Motor neuron (in vitro differentiated cells): ENCODE results near the gene DKC1. TPM values are rescaled to one million over a fixed set of nuclear protein-coding genes. Genes with fewer than 3 reads are reported as not detected.
"Not testable (repeated sequence)": the region's sequence is repeated elsewhere in the genome, so short reads cannot be mapped to it uniquely, and the experiment has no call there.

Experiments
- ATAC-seq, 8 experiments: fragments of 200-7000 bp; cut with Tn5 transposase; replicated peaks in 6 of 8; 2 replicates each; pipeline ENCODE4 v1.8.0; 2021; ENCODE audit warnings: mild to moderate bottlenecking in 8 of 8, moderate library complexity in 8 of 8
- H3K27ac ChIP-seq, 2 donors: fragments of 250-450 bp; sonication (Bioruptor Pico); 2 replicates each; pipeline ENCODE4 v1.9.0; 2021; ENCODE audit warnings: antibody characterized with exemption in 2 of 2, mild to moderate bottlenecking in 2 of 2, moderate library complexity in 1 of 2
- H3K4me1 ChIP-seq, 2 donors: fragments of 250-450 bp; sonication (Bioruptor Pico); replicated peaks in 1 of 2; 2 replicates each; pipeline ENCODE4 v1.6.1; 2021; ENCODE audit warnings: antibody characterized with exemption in 2 of 2, mild to moderate bottlenecking in 2 of 2, moderate library complexity in 1 of 2
- H3K4me3 ChIP-seq, 5 donors: fragments of 250-450 bp; sonication (Bioruptor Pico); 2 replicates each; pipeline ENCODE4 v1.9.0; 2021; ENCODE audit warnings: antibody characterized with exemption in 5 of 5, mild to moderate bottlenecking in 5 of 5, moderate library complexity in 4 of 5
- WGBS, 10 experiments: fragments of 450-650 bp; shearing (Covaris generic); methylation state at CpG; one replicate each; pipeline ENCODE4 v1.0.0; 2022; 5-methylcytosine and 5-hydroxymethylcytosine counted together
- in situ Hi-C, 9 experiments: fragments of 400-800 bp; cut with MboI; loops; one replicate each; pipeline ENCODE4 v1.15.0; 2021; ENCODE audit warnings: low sequenced_read_pairs in 9 of 9, low pct_unique_long_range_greater_than_20kb in 2 of 9; ENCODE audit not compliant: unreplicated experiment in 9 of 9
- total RNA-seq, 8 experiments: library from RNA; unstranded; fragments of 300-600 nt; gene quantifications; 2 replicates each; pipeline versions ENCODE4 v1.2.3 to v1.2.4, GENCODE V29; 2022

The DKC1 gene
- total RNA-seq, 8 experiments from 2014 or later, result 19.0 to 120 (median 36.1) TPM

DNA sequence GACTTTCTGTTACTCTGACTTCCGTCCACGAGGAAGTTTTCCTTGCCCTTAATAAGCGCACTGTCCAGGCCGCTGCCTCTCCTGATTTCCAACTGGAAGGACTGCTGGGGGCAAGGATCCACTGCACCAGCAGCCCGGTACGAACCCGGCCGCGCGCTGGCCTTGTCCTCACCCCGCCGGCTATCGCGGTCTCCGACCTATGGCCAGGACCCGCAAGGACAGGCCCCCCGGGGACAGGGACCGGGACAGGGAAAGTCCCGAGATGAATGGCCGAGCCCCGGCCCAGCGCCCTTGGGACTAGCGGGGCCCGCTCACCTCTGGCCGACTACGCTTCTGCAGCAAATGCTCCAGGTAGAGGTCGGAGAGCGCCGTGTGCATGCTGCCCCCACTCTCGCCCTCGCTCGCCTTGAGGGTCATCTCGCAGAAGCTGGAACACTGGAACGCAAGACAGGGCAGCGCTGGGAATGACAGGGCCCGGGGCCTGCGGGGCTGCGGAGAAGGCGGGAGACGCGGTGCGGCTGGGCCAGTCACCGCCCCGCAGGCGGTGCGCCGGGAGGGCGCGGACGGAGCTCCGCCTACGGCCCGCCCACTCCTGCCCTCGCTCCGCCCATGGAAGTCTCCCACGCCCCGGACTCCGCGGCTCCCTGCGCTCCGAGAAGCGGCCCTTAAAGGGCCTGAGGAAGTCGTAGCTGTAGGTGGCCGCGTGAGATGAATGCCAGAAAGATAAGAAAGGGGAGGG is 42.5 kb downstream of the DKC1 start, which contains the start of gene MPP1:
TSS of gene MPP1 (minus strand) at position 529 of the 739 bp plus-strand sequence. CDS start at position 417, 112 bp downstream.
- 0 to 17% (median 5%) methylated on average over 2 to 10 of the region's 65 CpGs; no CpG with 5 or more reads in 6 of the 10 experiments for WGBS, 10 experiments
- H3K27ac ChIP-seq, result peak within 1 kb of the TSS in 1 of 2 donors; percentile 46
- in situ Hi-C loops, result no loop called here
- peaks cover 0 to 3% of the 10 kb centered on the region in 2 donors for H3K4me1 ChIP-seq
- peak; percentile 95 to 99 (median 98) for ATAC-seq
- peak within 1 kb of the TSS; percentile 45 to 61 (median 54) for H3K4me3 ChIP-seq

DNA sequence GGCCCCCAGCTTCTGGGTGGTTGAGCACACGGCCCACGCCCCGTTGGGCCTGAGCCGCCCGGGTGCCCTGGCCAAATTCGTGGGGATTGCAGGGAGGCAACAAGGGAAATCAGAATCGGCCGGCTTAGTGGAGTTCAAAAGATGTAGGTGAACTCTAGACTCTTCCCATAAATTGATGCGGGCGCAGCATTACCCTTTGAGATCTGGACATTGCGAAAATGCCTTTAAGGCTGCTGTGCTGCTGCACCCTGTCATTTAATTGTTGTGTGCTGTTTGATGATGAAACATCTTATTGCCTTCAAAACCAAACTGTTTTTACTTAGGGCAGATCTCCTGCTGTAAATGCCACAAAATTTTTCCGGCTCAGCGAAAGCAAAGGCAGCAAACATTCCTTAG is 43.0 kb downstream of the DKC1 start:
- peak in 6 of 8 experiments; percentile 6 to 52 (median 38) for ATAC-seq
- in situ Hi-C loops, result no loop called here
- WGBS, 10 experiments, result 0 to 53% (median 25%) methylated on average over 1 to 6 of the region's 13 CpGs; no CpG with 5 or more reads in 7 of the 10 experiments
- Histone ChIP-seq H3K4me1 (peaks cover 0 to 2% of the 10 kb centered on the region in 2 donors), H3K4me3 (peak overlapping the region; percentile 45 to 61 (median 54)), H3K27ac (no peak overlapping the region)

DNA sequence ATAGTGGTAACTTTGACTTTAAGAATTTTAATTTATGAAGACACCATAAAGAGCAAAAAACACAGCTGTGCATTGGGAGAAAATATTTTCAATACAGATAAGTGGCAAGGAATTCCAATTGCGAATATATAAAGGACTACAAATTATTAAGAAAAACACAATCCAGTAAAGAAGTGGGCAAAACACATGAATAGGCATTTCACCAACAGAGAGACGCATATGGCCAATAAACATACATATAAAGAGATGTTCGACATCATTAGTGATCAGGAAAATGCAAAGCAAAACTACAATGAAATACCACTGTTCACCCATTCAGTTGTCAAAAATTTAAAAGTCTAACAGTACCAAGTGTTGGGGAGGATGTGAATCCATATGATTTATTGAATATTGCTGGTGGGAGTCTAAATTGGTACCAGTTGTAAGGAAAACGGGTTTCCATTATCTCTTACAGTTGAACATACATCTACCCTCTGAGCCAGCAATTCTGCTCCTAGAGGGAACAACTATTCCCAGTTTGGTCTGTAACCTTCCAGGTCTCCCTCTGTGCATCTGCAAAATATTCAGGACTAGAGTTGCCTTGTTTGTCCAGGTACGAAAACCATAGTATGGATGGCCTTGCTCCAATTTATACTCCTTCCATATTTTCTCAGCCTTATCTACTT is 44.3 kb downstream of the DKC1 start:
- peaks cover 0 to 2% of the 10 kb centered on the region in 2 donors for H3K4me1 ChIP-seq
- H3K27ac ChIP-seq, result no peak overlapping the region
- 53 to 100% (median 94%) methylated on average over 1 to 4 of the region's 5 CpGs; no CpG with 5 or more reads in 4 of the 10 experiments for WGBS, 10 experiments
- ATAC-seq, result no peak
- no peak overlapping the region for H3K4me3 ChIP-seq
- in situ Hi-C loops, result no loop called here

DNA sequence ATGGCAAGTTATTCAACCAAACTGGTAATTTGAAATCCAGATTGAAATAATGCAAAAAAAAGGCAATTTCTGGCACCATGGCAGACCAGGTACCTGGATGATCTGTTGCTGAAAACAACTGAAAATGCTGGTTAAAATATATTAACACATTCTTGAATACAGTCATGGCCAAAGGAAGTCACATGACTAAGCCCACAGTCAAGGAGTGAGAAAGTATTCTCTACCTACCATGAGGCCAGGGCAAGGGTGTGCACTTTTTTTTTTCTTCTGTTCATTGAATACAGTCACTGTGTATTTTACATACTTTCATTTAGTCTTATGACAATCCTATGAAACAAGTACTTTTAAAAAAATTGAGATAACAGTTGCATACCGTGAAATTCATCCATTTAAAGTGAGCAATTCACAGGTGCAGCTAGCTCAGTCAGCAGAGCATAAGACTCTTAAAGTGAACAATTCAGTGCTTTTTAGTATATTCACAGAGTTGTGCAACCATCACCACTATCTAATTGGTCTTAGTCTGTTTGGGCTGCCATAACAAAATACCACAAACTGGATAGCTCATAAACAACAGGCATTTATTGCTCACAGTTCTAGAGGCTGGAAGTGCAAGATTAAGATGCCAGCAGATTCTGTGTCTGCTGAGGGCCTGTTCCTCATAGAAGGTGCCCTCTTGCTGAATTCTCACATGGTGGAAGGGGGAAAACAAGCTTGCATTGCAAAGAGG is 47.4 kb downstream of the DKC1 start:
- in situ Hi-C loops, result no loop called here
- 25 to 100% (median 86%) methylated on average over 1 of the region's 1 CpG; no CpG with 5 or more reads in 7 of the 10 experiments for WGBS, 10 experiments
- Histone ChIP-seq H3K27ac (no peak overlapping the region), H3K4me3 (no peak overlapping the region), H3K4me1 (peaks cover 0 to 2% of the 10 kb centered on the region in 2 donors)
- peak in 1 of 8 experiments; percentile 52 for ATAC-seq

DNA sequence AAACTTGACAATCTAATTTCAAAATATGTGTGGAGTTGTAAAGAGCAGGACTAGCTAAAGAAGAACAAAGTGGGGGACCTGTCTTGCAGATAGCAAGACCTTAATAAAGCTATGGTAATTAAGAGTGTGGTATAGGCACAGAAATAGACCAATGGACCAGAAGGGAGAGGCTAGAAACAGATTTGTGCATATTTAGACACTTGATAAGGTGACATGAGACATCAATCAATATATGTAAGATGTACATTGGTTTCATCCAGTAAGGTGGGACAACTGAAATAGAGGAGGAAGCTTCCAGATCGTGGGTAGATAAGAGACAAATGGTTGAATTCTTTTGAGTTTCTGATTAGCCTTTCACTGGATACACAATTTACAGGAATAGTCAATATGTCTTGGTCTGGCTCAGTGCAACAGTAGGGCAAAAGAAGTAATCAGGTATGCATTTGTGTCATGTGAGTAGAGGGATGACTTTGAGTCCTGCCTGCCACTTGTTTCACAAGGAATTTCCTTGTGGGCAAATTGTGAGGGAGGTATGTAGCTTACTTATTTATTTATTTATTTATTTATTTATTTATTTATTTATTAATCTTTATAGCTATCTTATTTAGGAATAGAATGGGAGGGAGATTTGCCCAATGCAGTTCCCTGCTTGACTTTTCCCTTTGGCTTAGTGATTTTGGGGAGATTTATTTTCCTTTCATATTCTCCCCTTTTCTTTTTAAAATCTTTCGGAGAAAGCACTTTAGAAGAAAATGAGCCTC is 49.9 kb downstream of the DKC1 start:
- Histone ChIP-seq H3K27ac (no peak overlapping the region), H3K4me3 (no peak overlapping the region), H3K4me1 (no peaks in the 10 kb centered on the region)
- ATAC-seq, result no peak
- in situ Hi-C loops, result no loop called here
- 0 to 100% (median 50%) methylated on average over 1 to 2 of the region's 2 CpGs; no CpG with 5 or more reads in 3 of the 10 experiments for WGBS, 10 experiments

DNA sequence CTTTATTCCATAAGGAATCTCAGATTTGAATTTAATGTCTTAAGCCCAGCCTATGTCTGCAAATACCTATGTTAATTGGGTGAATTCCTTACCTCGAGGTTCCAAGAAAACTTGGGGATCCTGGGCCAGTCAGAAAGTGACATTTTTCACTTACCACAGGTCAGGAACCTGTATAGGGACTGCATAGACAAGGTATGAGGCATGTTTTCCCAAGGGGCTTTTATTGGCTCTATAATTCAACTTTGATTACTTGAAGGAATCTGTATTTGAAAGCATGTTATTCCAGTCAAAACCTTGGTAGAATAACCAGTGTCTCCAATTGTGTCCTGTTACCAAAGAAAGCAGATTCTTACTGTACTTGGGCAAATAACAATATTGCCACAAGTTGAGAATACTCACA is 51.1 kb downstream of the DKC1 start:
- H3K4me3 ChIP-seq, result no peak overlapping the region
- H3K27ac ChIP-seq, result no peak overlapping the region
- in situ Hi-C loops, result no loop called here
- H3K4me1 ChIP-seq, result no peaks in the 10 kb centered on the region
- ATAC-seq, result no peak
- WGBS, 10 experiments, result 0% methylated on average over 1 of the region's 1 CpG; no CpG with 5 or more reads in 7 of the 10 experiments

DNA sequence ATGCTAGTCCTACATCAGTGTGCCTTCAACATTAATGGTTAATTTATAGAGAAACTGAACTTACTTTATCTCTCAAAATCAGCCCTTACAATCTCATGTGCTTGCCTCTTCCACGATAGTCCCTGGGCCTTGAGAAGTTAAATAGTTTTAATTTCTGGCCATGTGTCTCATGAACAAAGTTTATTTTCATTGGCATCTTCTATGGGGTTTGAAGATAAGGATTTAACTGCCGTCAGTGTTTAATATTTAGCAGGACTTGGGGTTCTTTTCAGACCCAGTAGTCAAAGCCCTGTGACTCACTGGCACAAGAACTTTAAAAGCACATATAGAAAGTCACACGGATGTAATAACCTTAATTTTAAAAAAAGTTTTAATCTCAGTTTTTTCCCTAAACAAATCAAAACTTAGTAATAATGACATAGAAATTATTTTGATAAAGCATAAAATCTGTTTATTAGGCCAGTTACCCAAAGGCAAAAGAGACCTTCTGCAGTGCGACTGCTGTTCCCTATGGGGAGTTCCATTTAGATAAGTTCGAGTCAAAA is 52.7 kb downstream of the DKC1 start:
- in situ Hi-C loops, result no loop called here
- H3K4me3 ChIP-seq, result no peak overlapping the region
- 37 to 100% (median 77%) methylated on average over 1 to 5 of the region's 5 CpGs; no CpG with 5 or more reads in 4 of the 10 experiments for WGBS, 10 experiments
- ATAC-seq, result no peak
- H3K27ac ChIP-seq, result no peak overlapping the region
- H3K4me1 ChIP-seq, result peaks cover 7 to 8% of the 10 kb centered on the region in 2 donors

DNA sequence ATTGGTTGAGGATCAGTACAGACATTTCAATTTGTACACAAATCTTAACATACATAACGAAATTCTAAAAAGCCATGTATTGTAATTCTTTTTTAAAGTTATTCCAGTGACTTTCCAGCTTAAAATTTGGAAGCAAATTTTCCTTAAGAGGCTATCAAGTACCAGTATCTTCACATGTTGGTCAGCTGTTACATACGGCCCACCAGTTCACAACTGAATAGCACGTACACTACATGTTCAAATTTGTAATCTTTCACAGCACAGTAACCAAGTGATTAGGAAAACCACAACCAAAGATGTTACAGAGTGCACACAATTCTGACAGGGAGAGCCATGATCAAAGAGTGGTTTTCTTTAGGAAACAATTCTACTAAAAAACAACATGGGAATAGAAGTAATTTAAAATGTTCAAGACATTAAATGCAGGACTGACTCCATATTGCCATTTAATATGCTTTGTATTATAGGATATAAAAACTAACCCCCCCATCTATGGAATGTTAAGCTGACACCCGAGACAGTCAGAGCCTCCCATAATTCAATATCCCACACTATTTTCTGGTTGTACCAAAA is 53.7 kb downstream of the DKC1 start:
- H3K27ac ChIP-seq, H3K4me1 ChIP-seq, in situ Hi-C loops, ATAC-seq, H3K4me3 ChIP-seq: not testable (repeated sequence)
- 40 to 100% methylated on average over 1 to 2 of the region's 4 CpGs; no CpG with 5 or more reads in 8 of the 10 experiments for WGBS, 10 experiments

DNA sequence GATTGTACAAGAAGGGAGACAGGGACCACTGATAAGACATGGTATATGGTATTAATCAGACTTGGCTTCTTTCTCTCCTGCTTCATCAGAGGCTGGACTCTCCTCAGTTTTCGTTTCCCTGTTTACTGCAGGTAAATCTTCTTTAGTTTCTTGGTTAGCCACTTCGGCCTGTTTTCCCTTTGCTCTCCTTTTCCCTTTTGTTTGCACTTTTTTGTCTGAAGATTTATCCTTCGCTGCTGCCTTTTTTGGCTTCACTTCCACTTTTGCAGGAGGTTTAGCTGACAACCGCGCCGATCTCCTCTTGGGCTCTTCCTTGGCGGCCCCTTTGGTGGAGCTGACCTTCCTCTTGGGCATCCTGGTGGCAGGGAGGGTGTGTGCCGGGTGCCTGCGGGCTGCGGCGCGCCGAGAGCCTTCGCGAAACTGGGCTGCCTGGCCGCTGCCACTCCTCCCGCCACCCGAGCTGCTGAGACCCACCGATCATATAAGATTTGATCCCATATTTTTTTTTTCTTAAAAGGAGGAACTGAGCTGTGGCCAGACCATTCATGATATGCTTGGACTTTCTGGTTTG is 54.5 kb downstream of the DKC1 start:
- ATAC-seq, in situ Hi-C loops, H3K4me3 ChIP-seq, H3K27ac ChIP-seq, H3K4me1 ChIP-seq: not testable (repeated sequence)
- WGBS, 10 experiments, result 57 to 100% (median 100%) methylated on average over 1 to 6 of the region's 19 CpGs; no CpG with 5 or more reads in 5 of the 10 experiments

DNA sequence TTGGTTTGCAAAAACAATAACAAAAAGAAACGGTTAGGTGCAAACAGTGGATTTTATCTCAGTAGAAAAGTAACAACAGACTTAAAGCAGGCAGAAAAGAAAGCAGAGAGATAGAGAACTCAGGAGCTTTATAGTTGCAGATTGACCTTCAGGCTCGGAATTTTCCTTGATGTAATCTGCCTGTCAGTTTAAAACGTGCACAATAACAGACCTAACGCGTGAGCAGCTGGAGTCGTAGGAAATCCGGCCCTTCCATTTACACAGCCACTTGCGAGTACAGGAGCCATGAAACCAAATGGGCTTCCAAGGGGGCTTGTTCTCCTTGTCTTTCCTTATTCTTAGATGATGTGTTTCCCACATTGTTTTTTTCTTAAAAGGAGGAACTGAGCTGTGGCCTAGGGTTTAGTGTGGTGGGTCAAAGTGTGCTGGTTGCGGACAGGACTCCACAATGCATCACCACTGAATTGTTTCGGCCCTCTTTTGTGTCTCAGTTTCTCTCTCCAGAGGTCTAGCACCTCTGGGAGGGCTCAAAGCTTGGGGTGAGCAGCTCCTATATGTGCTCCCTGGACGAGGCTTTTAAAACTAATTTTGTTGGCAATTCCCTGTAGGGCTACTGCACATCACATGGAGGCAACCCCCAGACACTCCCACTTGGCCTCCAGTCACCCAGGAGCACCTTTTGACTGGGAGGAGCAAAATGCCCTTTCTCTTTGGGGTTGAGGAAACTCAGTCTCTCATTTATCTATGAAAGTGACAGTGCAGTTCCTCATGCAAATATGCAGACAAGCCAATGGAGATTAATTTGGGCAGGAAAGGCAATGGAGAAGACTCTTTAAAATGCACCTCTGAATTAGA is 56.5 kb downstream of the DKC1 start:
- 0 to 100% (median 51%) methylated on average over 1 to 8 of the region's 11 CpGs; no CpG with 5 or more reads in 4 of the 10 experiments for WGBS, 10 experiments
- no peak overlapping the region for H3K4me3 ChIP-seq
- peaks cover 7 to 8% of the 10 kb centered on the region in 2 donors for H3K4me1 ChIP-seq
- H3K27ac ChIP-seq, result peak overlapping the region in 1 of 2 donors; percentile 14
- in situ Hi-C loops, result no loop called here
- no peak for ATAC-seq

DNA sequence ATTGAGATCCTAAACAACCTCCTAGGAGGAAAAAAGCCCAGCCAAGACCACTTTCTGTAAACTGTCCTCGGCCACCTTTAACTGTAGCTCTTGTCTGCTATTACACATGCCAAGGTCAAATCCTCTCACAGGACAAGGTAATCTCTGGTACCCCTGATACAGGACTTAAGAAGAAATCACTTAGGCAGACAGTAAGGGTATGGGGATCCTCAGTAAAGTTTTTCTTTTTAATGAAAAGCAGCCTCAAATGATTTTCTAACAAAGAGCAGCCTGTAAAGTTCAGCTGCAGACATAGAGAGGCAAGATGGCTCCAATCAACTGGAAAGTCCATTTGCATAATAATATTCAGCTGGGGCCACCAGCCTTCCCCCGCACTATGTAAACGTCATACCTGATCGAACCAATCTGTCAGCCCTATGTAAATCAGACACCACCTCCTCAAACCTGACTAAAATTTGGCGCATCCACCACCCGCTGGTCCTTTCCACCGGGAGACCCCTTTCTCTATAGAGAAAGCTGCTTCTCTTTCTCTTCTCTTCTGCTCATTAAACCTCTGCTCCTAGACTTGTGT is 57.2 kb downstream of the DKC1 start:
- 0 to 100% (median 21%) methylated on average over 1 to 4 of the region's 7 CpGs; no CpG with 5 or more reads in 5 of the 10 experiments for WGBS, 10 experiments
- peak in 5 of 8 experiments; percentile 20 to 63 (median 54) for ATAC-seq
- in situ Hi-C loops, result no loop called here
- H3K4me3 ChIP-seq, result no peak overlapping the region
- H3K27ac ChIP-seq, result peak overlapping the region in 1 of 2 donors; percentile 14
- peaks cover 7 to 8% of the 10 kb centered on the region in 2 donors for H3K4me1 ChIP-seq
